Fibroblast of the aortic adventitia (primary cell): ENCODE measurements around the gene GNB1. TPM values are rescaled to one million over a fixed set of nuclear protein-coding genes. Genes with fewer than 3 reads are reported as not detected.
"Not testable (repeated sequence)": the region's sequence is repeated elsewhere in the genome, so short reads cannot be mapped to it uniquely, and the experiment has no call there.

ENCODE experiments used
- DNase-seq: peaks from one replicate; pipeline ENCODE4 v3.0.0-alpha.2; 2010; ENCODE audit warnings: low read depth
- H3K4me3 ChIP-seq: 2 replicates; pipeline ENCODE4 v1.5.1; 2011; ENCODE audit warnings: low read depth, mild to moderate bottlenecking, control low read depth, low read length, moderate library complexity
- CTCF ChIP-seq: IDR thresholded peaks from 2 replicates; pipeline ENCODE4 v1.5.1; 2011; ENCODE audit warnings: mild to moderate bottlenecking, low read length, control low read depth, inconsistent platforms; ENCODE audit not compliant: insufficient read depth
- total RNA-seq: library from RNA; depleted of rRNA; stranded (reverse); fragments of >200 nt; gene quantifications from 2 replicates; pipeline ENCODE4 v1.2.3, GENCODE V29; 2012; ENCODE audit warnings: low replicate concordance

The GNB1 gene
- total RNA-seq, 1 donor = 108 TPM

- no peak for DNase-seq
- no peak overlapping the region for H3K4me3 ChIP-seq
- TF ChIP-seq CTCF = no peak
Measured at GRCh38 chr1:1937061-1937460, 46.2 kb upstream of the GNB1 start.

- H3K4me3 ChIP-seq, DNase-seq: not testable (repeated sequence)
Measured at GRCh38 chr1:1934848-1935247, 44.0 kb upstream of the GNB1 start.

GRCh38 chr1:1929639-1930545 lies 39.0 kb upstream of the GNB1 start:
- no peak for TF ChIP-seq CTCF
- H3K4me3 ChIP-seq = no peak overlapping the region
- no peak for DNase-seq

- no peak for DNase-seq
- TF ChIP-seq CTCF = no peak
- no peak overlapping the region for H3K4me3 ChIP-seq
Measured at GRCh38 chr1:1929102-1929638, 38.3 kb upstream of the GNB1 start.

GRCh38 chr1:1928231-1929101 lies 37.6 kb upstream of the GNB1 start:
- TF ChIP-seq CTCF = no peak

GRCh38 chr1:1927751-1928150 lies 36.9 kb upstream of the GNB1 start:
- no peak for DNase-seq
- TF ChIP-seq CTCF = no peak
- no peak overlapping the region for H3K4me3 ChIP-seq

More at GRCh38 chr1:1928231-1929101, 37.6 kb upstream of the GNB1 start:
- H3K4me3 ChIP-seq = no peak overlapping the region
- DNase-seq = no peak
